Neural progenitor cell (in vitro differentiated cells): ENCODE results near the gene IREB2. TPM values are rescaled to one million over a fixed set of nuclear protein-coding genes. Genes with fewer than 3 reads are reported as not detected.

Source experiments
- DNase-seq: peaks from one replicate; pipeline ENCODE4 v3.0.0-alpha.2; 2016; ENCODE audit warnings: low spot score
- H2AFZ ChIP-seq: fragments of 200-600 bp; sonication (generic); replicated peaks from 2 replicates; pipeline ENCODE4 v1.6.1; 2016; ENCODE audit warnings: antibody characterized with exemption
- H3F3A ChIP-seq: fragments of 200-600 bp; sonication (generic); 2 replicates; pipeline ENCODE4 v1.6.1; 2016; ENCODE audit warnings: antibody characterized with exemption, low read depth
- H3K27ac ChIP-seq: fragments of 200-600 bp; sonication (generic); 2 replicates; pipeline ENCODE4 v1.5.1; 2016; ENCODE audit warnings: mild to moderate bottlenecking
- H3K27me3 ChIP-seq: fragments of 200-600 bp; sonication (generic); 2 replicates; pipeline ENCODE4 v1.6.1; 2016; ENCODE audit warnings: mild to moderate bottlenecking, moderate library complexity
- H3K36me3 ChIP-seq: fragments of 200-600 bp; sonication (generic); 2 replicates; pipeline ENCODE4 v1.5.1; 2016
- H3K4me1 ChIP-seq: fragments of 200-600 bp; sonication (generic); 2 replicates; pipeline ENCODE4 v1.6.1; 2016; ENCODE audit warnings: mixed run types
- H3K4me2 ChIP-seq: fragments of 200-600 bp; sonication (generic); 2 replicates; pipeline ENCODE4 v1.6.1; 2016
- H3K4me3 ChIP-seq: fragments of 200-600 bp; sonication (generic); 2 replicates; pipeline ENCODE4 v1.5.1; 2016
- H3K79me2 ChIP-seq: fragments of 200-600 bp; sonication (generic); 2 replicates; pipeline ENCODE4 v1.6.1; 2016; ENCODE audit warnings: low read depth
- H3K9ac ChIP-seq: fragments of 200-600 bp; sonication (generic); 2 replicates; pipeline ENCODE4 v1.6.1; 2016
- H3K9me3 ChIP-seq: fragments of 200-600 bp; sonication (generic); 2 replicates; pipeline ENCODE4 v1.5.1; 2016; ENCODE audit warnings: low read depth
- H4K20me1 ChIP-seq: fragments of 200-600 bp; sonication (generic); 2 replicates; pipeline ENCODE4 v1.6.1; 2016; ENCODE audit warnings: low read depth
- H3K27ac Mint-ChIP-seq: 3 replicates; pipeline ENCODE4 v1.8.0; 2021; ENCODE audit warnings: mixed read lengths
- H3K27me3 Mint-ChIP-seq: 2 replicates; pipeline ENCODE4 v1.8.0; 2022; ENCODE audit warnings: low read depth, mild to moderate bottlenecking, inconsistent platforms, moderate library complexity, mixed read lengths; ENCODE audit not compliant: insufficient read depth
- H3K36me3 Mint-ChIP-seq: 3 replicates; pipeline ENCODE4 v1.8.0; 2021; ENCODE audit warnings: mixed read lengths
- H3K4me1 Mint-ChIP-seq: 3 replicates; pipeline ENCODE4 v1.8.0; 2021; ENCODE audit warnings: mixed read lengths
- H3K4me3 Mint-ChIP-seq: 3 replicates; pipeline ENCODE4 v1.8.0; 2021; ENCODE audit warnings: mild to moderate bottlenecking, moderate library complexity, mixed read lengths
- H3K9me3 Mint-ChIP-seq: 3 replicates; pipeline ENCODE4 v1.8.0; 2020; ENCODE audit warnings: mixed read lengths
- CTCF ChIP-seq: fragments of 200-600 bp; sonication (generic); IDR thresholded peaks from 2 replicates; pipeline ENCODE4 v1.5.1; 2017; ENCODE audit warnings: antibody characterized with exemption, mild to moderate bottlenecking
- EZH2 ChIP-seq: fragments of 200-600 bp; sonication (generic); IDR thresholded peaks from 2 replicates; pipeline ENCODE4 v1.6.1; 2017; ENCODE audit warnings: antibody characterized with exemption, mild to moderate bottlenecking, moderate library complexity
- EZH2phosphoT487 ChIP-seq: fragments of 200-600 bp; sonication (generic); IDR thresholded peaks from 2 replicates; pipeline ENCODE4 v1.6.1; 2017; ENCODE audit warnings: antibody characterized with exemption
- total RNA-seq: library from RNA; depleted of rRNA; stranded (reverse); fragments of >200 nt; gene quantifications from 2 replicates; pipeline ENCODE4 v1.2.3, GENCODE V29; 2015; ENCODE audit warnings: low replicate concordance

Gene IREB2
- total RNA-seq, 1 donor from 2014 or later, result 87.7 TPM

GRCh38 chr15:78396976-78397375 is 41.0 kb upstream of the IREB2 start:
- Histone ChIP-seq H3K4me2 (no peak overlapping the region), H3K9me3 (no peaks in the 10 kb centered on the region), H3F3A (peaks cover 33% of the 10 kb centered on the region), H3K4me3 (no peak overlapping the region), H2AFZ (no peak overlapping the region), H3K4me1 (peaks cover 24% of the 10 kb centered on the region), H3K27me3 (no peaks in the 10 kb centered on the region), H3K36me3 (no peaks in the 10 kb centered on the region), H4K20me1 (no peaks in the 10 kb centered on the region), H3K9ac (no peak overlapping the region), H3K27ac (no peak overlapping the region), H3K79me2 (no peaks in the 10 kb centered on the region)
- no peak for DNase-seq
- Mint-ChIP-seq H3K4me1 (peaks cover 27% of the 10 kb centered on the region), H3K27me3 (peaks cover 16% of the 10 kb centered on the region), H3K36me3 (no peaks in the 10 kb centered on the region), H3K9me3 (no peaks in the 10 kb centered on the region), H3K4me3 (no peak overlapping the region), H3K27ac (no peak overlapping the region)
- TF ChIP-seq EZH2phosphoT487, result no peak
- peak; percentile 30 for TF ChIP-seq CTCF

GRCh38 chr15:78397382-78397781 is 40.6 kb upstream of the IREB2 start:
- Histone ChIP-seq H3K27me3 (no peaks in the 10 kb centered on the region), H3K4me2 (no peak overlapping the region), H3K9me3 (no peaks in the 10 kb centered on the region), H3F3A (peaks cover 30% of the 10 kb centered on the region), H3K27ac (no peak overlapping the region), H3K9ac (no peak overlapping the region), H3K36me3 (no peaks in the 10 kb centered on the region), H2AFZ (no peak overlapping the region), H3K4me1 (peaks cover 24% of the 10 kb centered on the region), H3K4me3 (no peak overlapping the region), H4K20me1 (no peaks in the 10 kb centered on the region), H3K79me2 (no peaks in the 10 kb centered on the region)
- Mint-ChIP-seq H3K27ac (no peak overlapping the region), H3K27me3 (peaks cover 16% of the 10 kb centered on the region), H3K4me3 (no peak overlapping the region), H3K36me3 (no peaks in the 10 kb centered on the region), H3K9me3 (no peaks in the 10 kb centered on the region), H3K4me1 (peaks cover 27% of the 10 kb centered on the region)
- no peak for TF ChIP-seq EZH2
- TF ChIP-seq EZH2phosphoT487, result no peak
- TF ChIP-seq CTCF, result no peak
- no peak for DNase-seq

- DNase-seq, result no peak
- H3K27me3 Mint-ChIP-seq, result peaks cover 13% of the 10 kb centered on the region
- H3F3A ChIP-seq, result peaks cover 27% of the 10 kb centered on the region
- peaks cover 24% of the 10 kb centered on the region for H3K4me1 ChIP-seq
- no peaks in the 10 kb centered on the region for H3K79me2 ChIP-seq
- no peaks in the 10 kb centered on the region for H4K20me1 ChIP-seq
- H3K4me2 ChIP-seq, result no peak overlapping the region
- no peak overlapping the region for H3K27ac ChIP-seq
- H2AFZ ChIP-seq, result no peak overlapping the region
- no peak overlapping the region for H3K9ac ChIP-seq
- no peaks in the 10 kb centered on the region for H3K36me3 ChIP-seq
- no peaks in the 10 kb centered on the region for H3K36me3 Mint-ChIP-seq
- no peaks in the 10 kb centered on the region for H3K9me3 ChIP-seq
- no peak for TF ChIP-seq EZH2
- no peak overlapping the region for H3K4me3 ChIP-seq
- no peak overlapping the region for H3K27ac Mint-ChIP-seq
- no peak overlapping the region for H3K4me3 Mint-ChIP-seq
- no peaks in the 10 kb centered on the region for H3K9me3 Mint-ChIP-seq
- H3K27me3 ChIP-seq, result no peaks in the 10 kb centered on the region
- peaks cover 20% of the 10 kb centered on the region for H3K4me1 Mint-ChIP-seq
These were observed 39.8 kb upstream of the IREB2 start for GRCh38 chr15:78398076-78398825.

GRCh38 chr15:78399091-78399490 is 38.9 kb upstream of the IREB2 start:
- no peak for TF ChIP-seq EZH2
- Histone ChIP-seq H3K4me2 (no peak overlapping the region), H2AFZ (no peak overlapping the region), H3K27me3 (no peaks in the 10 kb centered on the region), H3K9me3 (no peaks in the 10 kb centered on the region), H3K4me1 (peaks cover 16% of the 10 kb centered on the region), H3K4me3 (no peak overlapping the region), H3F3A (peaks cover 19% of the 10 kb centered on the region), H3K36me3 (no peaks in the 10 kb centered on the region), H3K9ac (no peak overlapping the region), H4K20me1 (no peaks in the 10 kb centered on the region), H3K79me2 (no peaks in the 10 kb centered on the region), H3K27ac (no peak overlapping the region)
- Mint-ChIP-seq H3K36me3 (no peaks in the 10 kb centered on the region), H3K27me3 (peaks cover 9% of the 10 kb centered on the region), H3K27ac (no peak overlapping the region), H3K4me1 (peaks cover 17% of the 10 kb centered on the region), H3K4me3 (no peak overlapping the region), H3K9me3 (no peaks in the 10 kb centered on the region)
- DNase-seq, result no peak
